Measurements from ENCODE around the gene PAH.

GRCh38 chr12:102953221-102953620 lies 36.2 kb upstream of the PAH start:
- TF ChIP-seq RAD21 (IDR thresholded peaks at IDR 0.05; ENCODE audit: low read length) (no peak), CTCF (IDR thresholded peaks at IDR 0.05) (no peak), EP300 (IDR thresholded peaks at IDR 0.05; ENCODE audit: borderline replicate concordance in 1 of 2, low read depth in 1 of 2, low read length in 1 of 2) (no peak), ZBTB33 (IDR thresholded peaks at IDR 0.05; ENCODE audit: borderline replicate concordance, low read depth) (no peak), FOXM1 (IDR thresholded peaks at IDR 0.05; ENCODE audit: low read depth) (no peak), USF2 (IDR thresholded peaks at IDR 0.05; ENCODE audit: borderline replicate concordance, low read depth, low read length) (no peak), YY1 (IDR thresholded peaks at IDR 0.05; ENCODE audit: low read depth) (no peak), ELF1 (IDR thresholded peaks at IDR 0.05) (no peak), MAX (IDR thresholded peaks at IDR 0.05; ENCODE audit: low read depth) (no peak)

Measured in SK-N-SH (cell line).